Measurements from ENCODE around the gene CACNA1H. TPM values are rescaled to one million over a fixed set of nuclear protein-coding genes. Genes with fewer than 3 reads are reported as not detected.

CACNA1H gene
- total RNA-seq, 1 donor from 2014 or later = 26.1 TPM

DNA sequence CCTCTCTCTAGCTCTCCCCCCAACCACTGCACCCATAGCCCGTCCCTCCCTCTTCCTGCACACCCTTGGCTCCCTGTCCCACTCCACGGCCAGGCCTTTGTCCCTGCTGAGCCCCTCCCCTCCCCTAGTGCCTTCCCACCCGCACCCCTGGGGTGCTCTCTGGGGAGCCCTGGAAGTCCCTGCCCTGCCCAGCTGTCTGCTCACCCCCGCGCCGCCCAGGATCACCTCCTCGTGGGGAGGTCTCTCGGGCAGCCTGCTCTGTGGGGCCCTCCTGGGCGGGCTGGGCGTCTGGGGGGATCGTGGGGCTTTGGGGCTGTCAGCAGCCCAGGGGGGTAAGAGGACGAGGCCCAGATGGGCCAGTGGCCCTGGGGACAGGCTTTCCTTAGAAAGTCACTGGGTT, 18.1 kb downstream of the CACNA1H start:
- Histone ChIP-seq H3K36me3 (ENCODE audit: control insufficient read depth in 3 of 3, insufficient read depth in 3 of 3, low read length in 3 of 3) (no peaks in the 10 kb centered on the region), H3K9ac (ENCODE audit: low read depth in 1 of 3, low read length in 3 of 3) (no peak overlapping the region), H3K9me3 (ENCODE audit: control insufficient read depth in 3 of 3, low read length in 3 of 3) (no peaks in the 10 kb centered on the region), H3K27me3 (ENCODE audit: control insufficient read depth in 3 of 3, insufficient read depth in 3 of 3, low read length in 3 of 3) (peaks cover 41 to 70% (median 63%) of the 10 kb centered on the region in 3 donors), H3K4me1 (ENCODE audit: control insufficient read depth in 3 of 3, insufficient read depth in 3 of 3, low read length in 3 of 3) (peaks cover 0 to 3% (median 0%) of the 10 kb centered on the region in 3 donors), H3K4me3 (ENCODE audit: low read length in 3 of 3) (no peak overlapping the region), H3K27ac (ENCODE audit: low read depth, low read length) (no peak overlapping the region)

DNA sequence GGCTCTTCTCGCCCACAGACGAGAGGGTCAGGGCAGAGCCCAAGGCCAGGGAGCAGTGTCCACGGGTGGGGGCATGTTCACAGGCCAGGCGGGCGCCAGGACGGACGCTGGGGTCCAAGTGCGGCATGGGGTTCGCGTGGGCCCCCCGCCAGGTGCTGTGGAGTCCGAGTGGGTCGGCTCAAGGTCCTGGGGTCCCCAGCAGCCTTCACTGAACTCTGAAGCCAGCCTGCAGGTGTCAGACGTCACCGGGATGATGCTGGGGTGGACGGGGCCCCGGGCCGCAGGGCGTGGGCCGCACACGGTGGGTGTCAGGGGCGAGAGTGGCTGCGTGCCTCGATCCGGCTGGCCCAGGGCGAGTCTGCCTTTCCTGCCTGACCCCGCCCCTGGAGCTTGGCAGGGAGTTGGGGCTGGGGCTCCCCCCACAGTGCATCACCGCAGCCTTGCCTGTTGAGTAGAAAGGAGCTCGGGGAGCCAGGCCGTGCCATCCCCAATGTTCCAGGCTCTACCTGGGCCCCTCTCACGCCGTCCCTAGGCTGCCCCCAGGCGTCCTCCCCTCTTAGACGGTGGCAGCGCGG, 19.0 kb downstream of the CACNA1H start:
- H3K4me3 ChIP-seq (ENCODE audit: low read length in 3 of 3) = no peak overlapping the region
- peaks cover 41 to 70% (median 55%) of the 10 kb centered on the region in 3 donors for H3K27me3 ChIP-seq (ENCODE audit: control insufficient read depth in 3 of 3, insufficient read depth in 3 of 3, low read length in 3 of 3)
- peaks cover 0 to 3% (median 0%) of the 10 kb centered on the region in 3 donors for H3K4me1 ChIP-seq (ENCODE audit: control insufficient read depth in 3 of 3, insufficient read depth in 3 of 3, low read length in 3 of 3)
- no peaks in the 10 kb centered on the region for H3K9me3 ChIP-seq (ENCODE audit: control insufficient read depth in 3 of 3, low read length in 3 of 3)
- no peaks in the 10 kb centered on the region for H3K36me3 ChIP-seq (ENCODE audit: control insufficient read depth in 3 of 3, insufficient read depth in 3 of 3, low read length in 3 of 3)
- H3K9ac ChIP-seq (ENCODE audit: low read depth in 1 of 3, low read length in 3 of 3) = no peak overlapping the region
- H3K27ac ChIP-seq (ENCODE audit: low read depth, low read length) = no peak overlapping the region

DNA sequence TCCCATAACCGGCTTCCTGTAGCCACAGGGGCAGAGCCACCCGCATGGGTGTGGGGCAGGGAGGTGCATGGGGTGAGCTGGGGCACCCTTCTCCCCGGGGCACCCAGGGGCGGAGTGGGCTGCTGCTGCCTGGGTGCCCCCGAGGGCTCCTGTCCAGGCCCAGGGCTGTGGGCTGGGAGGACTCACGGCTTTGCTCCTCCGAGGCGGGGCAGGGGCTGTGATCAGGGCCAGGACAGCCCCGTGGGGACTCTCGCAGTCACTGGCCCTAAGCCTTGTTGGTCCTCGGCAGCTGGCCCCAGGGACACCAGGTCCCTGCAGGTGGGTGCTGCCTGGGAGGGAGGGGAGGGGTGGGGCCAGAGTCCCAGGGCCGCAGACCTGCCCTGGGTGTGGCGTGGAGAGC, 19.7 kb downstream of the CACNA1H start:
- Histone ChIP-seq H3K27me3 (ENCODE audit: control insufficient read depth in 3 of 3, insufficient read depth in 3 of 3, low read length in 3 of 3) (peaks cover 45 to 71% (median 56%) of the 10 kb centered on the region in 3 donors), H3K9ac (ENCODE audit: low read depth in 1 of 3, low read length in 3 of 3) (no peak overlapping the region), H3K9me3 (ENCODE audit: control insufficient read depth in 3 of 3, low read length in 3 of 3) (no peaks in the 10 kb centered on the region), H3K4me3 (ENCODE audit: low read length in 3 of 3) (no peak overlapping the region), H3K36me3 (ENCODE audit: control insufficient read depth in 3 of 3, insufficient read depth in 3 of 3, low read length in 3 of 3) (no peaks in the 10 kb centered on the region), H3K27ac (ENCODE audit: low read depth, low read length) (no peak overlapping the region), H3K4me1 (ENCODE audit: control insufficient read depth in 3 of 3, insufficient read depth in 3 of 3, low read length in 3 of 3) (peaks cover 0 to 3% (median 0%) of the 10 kb centered on the region in 3 donors)

DNA sequence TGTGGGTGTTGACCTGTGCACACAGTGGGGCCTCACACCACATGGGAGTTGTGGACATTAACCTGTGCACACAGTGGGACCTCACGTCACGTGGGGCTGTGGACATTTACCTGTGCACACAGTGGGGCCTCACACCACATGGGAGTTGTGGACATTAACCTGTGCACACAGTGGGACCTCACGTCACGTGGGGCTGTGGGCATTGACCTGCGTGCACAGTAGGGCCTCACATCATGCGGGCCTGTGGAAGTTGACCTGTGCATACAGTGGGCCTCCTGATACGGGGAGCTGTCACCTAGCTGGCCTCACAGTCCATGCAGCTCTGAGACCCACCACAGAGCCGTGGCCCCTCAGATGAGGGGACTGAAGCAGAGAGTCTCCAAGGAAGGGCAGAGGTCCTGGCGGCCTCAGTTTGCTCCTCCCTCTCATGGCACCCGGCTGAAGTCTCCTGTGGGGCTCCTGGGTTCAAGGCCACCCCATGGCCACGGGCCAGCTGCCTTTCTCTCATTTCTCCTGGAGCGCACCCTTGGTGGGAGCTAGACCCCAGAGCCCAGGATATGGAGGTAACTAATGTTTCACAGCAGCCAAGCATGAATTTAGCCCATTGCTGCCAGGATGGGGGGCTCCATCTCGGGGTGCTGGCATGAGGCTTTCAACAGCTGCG, 21.0 kb downstream of the CACNA1H start:
- H3K27me3 ChIP-seq (ENCODE audit: control insufficient read depth in 3 of 3, insufficient read depth in 3 of 3, low read length in 3 of 3) = peaks cover 41 to 65% (median 43%) of the 10 kb centered on the region in 3 donors
- H3K27ac ChIP-seq (ENCODE audit: low read depth, low read length) = no peak overlapping the region
- H3K4me3 ChIP-seq (ENCODE audit: low read length in 3 of 3) = no peak overlapping the region
- no peaks in the 10 kb centered on the region for H3K4me1 ChIP-seq (ENCODE audit: control insufficient read depth in 3 of 3, insufficient read depth in 3 of 3, low read length in 3 of 3)
- H3K9ac ChIP-seq (ENCODE audit: low read depth in 1 of 3, low read length in 3 of 3) = no peak overlapping the region
- no peaks in the 10 kb centered on the region for H3K9me3 ChIP-seq (ENCODE audit: control insufficient read depth in 3 of 3, low read length in 3 of 3)
- no peaks in the 10 kb centered on the region for H3K36me3 ChIP-seq (ENCODE audit: control insufficient read depth in 3 of 3, insufficient read depth in 3 of 3, low read length in 3 of 3)

DNA sequence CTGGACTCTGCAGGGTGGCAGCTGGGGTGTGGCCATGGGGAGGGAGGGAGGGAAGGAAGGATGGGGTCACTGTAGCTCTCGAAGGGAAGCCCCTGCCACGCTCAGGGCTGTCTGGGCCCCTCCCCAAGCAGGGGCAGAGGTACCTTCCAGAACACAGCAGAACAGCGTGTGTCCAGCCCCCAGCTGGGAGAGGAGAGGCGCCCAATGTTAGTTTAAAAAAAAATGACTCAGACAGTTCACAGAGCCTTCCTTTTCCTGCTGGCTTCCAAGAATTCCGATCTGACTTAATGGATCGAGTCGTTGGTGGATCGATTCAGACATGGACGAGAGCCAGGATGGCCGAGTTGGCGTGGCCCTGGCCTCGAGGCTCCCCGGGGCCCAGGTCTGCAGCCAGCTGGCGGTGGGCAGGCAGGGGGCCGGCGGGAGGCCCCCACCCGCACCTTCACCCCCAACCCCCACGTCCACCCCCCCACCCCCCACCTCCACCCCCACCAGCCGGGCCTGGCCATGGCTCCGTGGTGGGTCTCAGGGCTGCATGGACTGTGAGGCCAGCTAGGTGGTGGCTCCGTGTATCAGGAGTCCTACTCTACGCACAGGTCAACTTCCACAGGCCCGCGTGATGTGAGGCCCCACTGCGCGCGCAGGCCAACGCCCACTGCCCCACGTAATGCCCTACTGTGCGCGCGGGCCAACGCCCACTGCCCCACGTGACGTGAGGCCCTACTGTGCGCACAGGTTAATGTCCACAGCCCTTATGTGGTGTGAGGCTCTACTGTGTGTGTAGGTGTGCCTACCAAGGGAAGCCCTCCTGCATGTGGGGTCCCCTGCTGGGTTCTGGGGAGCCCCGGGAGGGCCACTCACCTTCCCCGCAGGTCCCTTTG, 21.8 kb downstream of the CACNA1H start:
- no peaks in the 10 kb centered on the region for H3K4me1 ChIP-seq (ENCODE audit: control insufficient read depth in 3 of 3, insufficient read depth in 3 of 3, low read length in 3 of 3)
- H3K27me3 ChIP-seq (ENCODE audit: control insufficient read depth in 3 of 3, insufficient read depth in 3 of 3, low read length in 3 of 3) = peaks cover 36 to 59% (median 41%) of the 10 kb centered on the region in 3 donors
- no peak overlapping the region for H3K9ac ChIP-seq (ENCODE audit: low read depth in 1 of 3, low read length in 3 of 3)
- no peaks in the 10 kb centered on the region for H3K9me3 ChIP-seq (ENCODE audit: control insufficient read depth in 3 of 3, low read length in 3 of 3)
- H3K4me3 ChIP-seq (ENCODE audit: low read length in 3 of 3) = no peak overlapping the region
- no peak overlapping the region for H3K27ac ChIP-seq (ENCODE audit: low read depth, low read length)
- no peaks in the 10 kb centered on the region for H3K36me3 ChIP-seq (ENCODE audit: control insufficient read depth in 3 of 3, insufficient read depth in 3 of 3, low read length in 3 of 3)

DNA sequence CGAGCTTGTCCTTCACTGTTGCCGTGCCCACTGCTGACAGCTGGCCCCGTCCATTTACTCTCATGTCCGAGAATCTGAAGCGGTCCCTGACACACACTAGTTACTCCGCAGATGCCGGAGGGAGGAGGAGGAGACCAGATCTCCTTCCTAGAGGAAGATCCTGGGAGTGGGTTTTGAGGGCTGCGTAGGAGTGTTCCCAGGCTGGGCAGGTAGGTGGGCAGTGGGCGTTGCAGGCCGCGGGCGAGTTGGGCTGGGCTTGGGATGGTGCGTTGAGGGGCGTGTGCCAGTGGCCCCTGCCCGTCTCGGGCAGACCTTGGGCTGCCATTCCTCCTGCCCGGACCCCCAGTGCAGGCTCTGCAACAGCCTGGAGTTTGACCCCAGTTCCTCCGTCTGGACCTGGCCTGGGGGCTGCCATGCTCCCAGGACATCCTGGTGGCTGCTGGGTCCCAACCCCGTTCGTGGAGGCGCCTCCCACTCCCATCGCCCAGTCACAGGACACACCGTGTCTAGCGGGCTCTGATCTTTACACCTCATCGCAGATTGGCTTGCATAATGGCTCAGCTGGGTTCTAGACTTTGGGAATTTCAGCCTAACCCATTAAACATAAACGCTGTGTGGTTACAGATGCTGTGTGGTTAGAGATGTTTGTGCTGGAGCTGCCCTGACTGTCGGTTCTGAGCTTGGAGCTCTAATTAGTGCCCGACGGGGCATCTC, 22.8 kb downstream of the CACNA1H start:
- Histone ChIP-seq H3K27me3 (ENCODE audit: control insufficient read depth in 3 of 3, insufficient read depth in 3 of 3, low read length in 3 of 3) (peaks cover 32 to 56% (median 36%) of the 10 kb centered on the region in 3 donors), H3K36me3 (ENCODE audit: control insufficient read depth in 3 of 3, insufficient read depth in 3 of 3, low read length in 3 of 3) (no peaks in the 10 kb centered on the region), H3K4me1 (ENCODE audit: control insufficient read depth in 3 of 3, insufficient read depth in 3 of 3, low read length in 3 of 3) (peaks cover 0 to 2% (median 0%) of the 10 kb centered on the region in 3 donors), H3K9me3 (ENCODE audit: control insufficient read depth in 3 of 3, low read length in 3 of 3) (no peaks in the 10 kb centered on the region), H3K4me3 (ENCODE audit: low read length in 3 of 3) (no peak overlapping the region), H3K9ac (ENCODE audit: low read depth in 1 of 3, low read length in 3 of 3) (no peak overlapping the region), H3K27ac (ENCODE audit: low read depth, low read length) (no peak overlapping the region)

- Histone ChIP-seq H3K4me3 (ENCODE audit: low read length in 3 of 3) (no peak overlapping the region), H3K36me3 (ENCODE audit: control insufficient read depth in 3 of 3, insufficient read depth in 3 of 3, low read length in 3 of 3) (no peaks in the 10 kb centered on the region), H3K27ac (ENCODE audit: low read depth, low read length) (no peak overlapping the region), H3K9me3 (ENCODE audit: control insufficient read depth in 3 of 3, low read length in 3 of 3) (no peaks in the 10 kb centered on the region), H3K4me1 (ENCODE audit: control insufficient read depth in 3 of 3, insufficient read depth in 3 of 3, low read length in 3 of 3) (peaks cover 0 to 7% (median 2%) of the 10 kb centered on the region in 3 donors), H3K9ac (ENCODE audit: low read depth in 1 of 3, low read length in 3 of 3) (no peak overlapping the region), H3K27me3 (ENCODE audit: control insufficient read depth in 3 of 3, insufficient read depth in 3 of 3, low read length in 3 of 3) (peaks cover 38 to 51% (median 39%) of the 10 kb centered on the region in 3 donors)
Measured at GRCh38 chr16:1176280-1176897, 23.5 kb downstream of the CACNA1H start.

GRCh38 chr16:1177053-1177452, 24.1 kb downstream of the CACNA1H start:
- Histone ChIP-seq H3K9me3 (ENCODE audit: control insufficient read depth in 3 of 3, low read length in 3 of 3) (no peaks in the 10 kb centered on the region), H3K4me3 (ENCODE audit: low read length in 3 of 3) (no peak overlapping the region), H3K27ac (ENCODE audit: low read depth, low read length) (no peak overlapping the region), H3K4me1 (ENCODE audit: control insufficient read depth in 3 of 3, insufficient read depth in 3 of 3, low read length in 3 of 3) (peaks cover 0 to 10% (median 9%) of the 10 kb centered on the region in 3 donors), H3K27me3 (ENCODE audit: control insufficient read depth in 3 of 3, insufficient read depth in 3 of 3, low read length in 3 of 3) (peaks cover 40 to 48% (median 43%) of the 10 kb centered on the region in 3 donors), H3K36me3 (ENCODE audit: control insufficient read depth in 3 of 3, insufficient read depth in 3 of 3, low read length in 3 of 3) (no peaks in the 10 kb centered on the region), H3K9ac (ENCODE audit: low read depth in 1 of 3, low read length in 3 of 3) (no peak overlapping the region)

DNA sequence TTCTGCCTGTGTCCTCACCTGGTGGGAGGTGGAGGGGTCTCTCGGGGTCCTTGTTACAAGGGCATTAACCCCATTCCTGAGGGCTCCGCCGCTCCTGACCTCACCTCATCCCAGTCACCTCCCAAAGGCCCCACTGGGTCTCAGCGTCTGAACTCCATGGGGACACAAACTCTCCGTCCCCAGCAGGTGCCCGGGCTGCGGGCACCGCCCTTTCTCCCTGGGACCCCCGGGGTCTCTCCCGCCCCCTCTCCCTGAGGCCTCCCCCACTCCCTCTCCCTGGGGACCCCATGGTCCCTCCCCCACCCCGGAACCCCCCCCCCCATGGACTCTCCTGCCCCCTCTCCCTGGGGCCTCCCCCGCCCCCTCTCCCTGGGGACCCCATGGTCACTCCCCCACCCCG, 24.8 kb downstream of the CACNA1H start:
- Histone ChIP-seq H3K36me3 (ENCODE audit: control insufficient read depth in 3 of 3, insufficient read depth in 3 of 3, low read length in 3 of 3) (no peaks in the 10 kb centered on the region), H3K4me1 (ENCODE audit: control insufficient read depth in 3 of 3, insufficient read depth in 3 of 3, low read length in 3 of 3) (peaks cover 0 to 13% (median 9%) of the 10 kb centered on the region in 3 donors), H3K9ac (ENCODE audit: low read depth in 1 of 3, low read length in 3 of 3) (no peak overlapping the region), H3K27ac (ENCODE audit: low read depth, low read length) (no peak overlapping the region), H3K9me3 (ENCODE audit: control insufficient read depth in 3 of 3, low read length in 3 of 3) (no peaks in the 10 kb centered on the region), H3K4me3 (ENCODE audit: low read length in 3 of 3) (no peak overlapping the region), H3K27me3 (ENCODE audit: control insufficient read depth in 3 of 3, insufficient read depth in 3 of 3, low read length in 3 of 3) (peaks cover 44 to 45% (median 44%) of the 10 kb centered on the region in 3 donors)

Measured in skeletal muscle tissue (tissue), 4 donors.